ENCODE results near the gene VIPAS39.

GRCh38 chr14:77474479-77475177 lies 17.2 kb upstream of the VIPAS39 start:
- TF ChIP-seq CTCF (IDR thresholded peaks at IDR 0.05 in 2 of 3, conservative IDR thresholded peaks at IDR 0.05 in 1 of 3; ENCODE audit: borderline replicate concordance in 1 of 3, insufficient read depth in 1 of 3, low read depth in 2 of 3, low read length in 2 of 3) (no peak), POLR2AphosphoS5 (IDR thresholded peaks at IDR 0.05; ENCODE audit: low read depth, low read length) (no peak), ZNF274 (IDR thresholded peaks at IDR 0.05; ENCODE audit: low read depth, low read length) (no peak), POLR2A (IDR thresholded peaks at IDR 0.05; ENCODE audit: borderline replicate concordance, extremely low read depth, insufficient read depth, insufficient read length) (no peak), TCF7L2 (IDR thresholded peaks at IDR 0.05; ENCODE audit: borderline replicate concordance, extremely low read depth, insufficient read depth, insufficient read length) (no peak), EZH2 (IDR thresholded peaks at IDR 0.05) (no peak), EZH2phosphoT487 (IDR thresholded peaks at IDR 0.05; ENCODE audit: borderline replicate concordance) (no peak), ZFX (IDR thresholded peaks at IDR 0.05) (no peak), SRF (IDR thresholded peaks at IDR 0.05; ENCODE audit: low read depth) (no peak), RAD21 (IDR thresholded peaks at IDR 0.05; ENCODE audit: low read depth) (no peak), EGR1 (IDR thresholded peaks at IDR 0.05; ENCODE audit: low read depth) (no peak), YY1 (IDR thresholded peaks at IDR 0.05; ENCODE audit: extremely low read depth, insufficient replicate concordance, low read depth, low read length) (no peak)
- TF ChIP-seq, protein P1, sequence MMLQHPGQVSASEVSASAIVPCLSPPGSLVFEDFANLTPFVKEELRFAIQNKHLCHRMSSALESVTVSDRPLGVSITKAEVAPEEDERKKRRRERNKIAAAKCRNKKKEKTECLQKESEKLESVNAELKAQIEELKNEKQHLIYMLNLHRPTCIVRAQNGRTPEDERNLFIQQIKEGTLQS (IDR thresholded peaks at IDR 0.05): no peak
- TF ChIP-seq, protein P2, sequence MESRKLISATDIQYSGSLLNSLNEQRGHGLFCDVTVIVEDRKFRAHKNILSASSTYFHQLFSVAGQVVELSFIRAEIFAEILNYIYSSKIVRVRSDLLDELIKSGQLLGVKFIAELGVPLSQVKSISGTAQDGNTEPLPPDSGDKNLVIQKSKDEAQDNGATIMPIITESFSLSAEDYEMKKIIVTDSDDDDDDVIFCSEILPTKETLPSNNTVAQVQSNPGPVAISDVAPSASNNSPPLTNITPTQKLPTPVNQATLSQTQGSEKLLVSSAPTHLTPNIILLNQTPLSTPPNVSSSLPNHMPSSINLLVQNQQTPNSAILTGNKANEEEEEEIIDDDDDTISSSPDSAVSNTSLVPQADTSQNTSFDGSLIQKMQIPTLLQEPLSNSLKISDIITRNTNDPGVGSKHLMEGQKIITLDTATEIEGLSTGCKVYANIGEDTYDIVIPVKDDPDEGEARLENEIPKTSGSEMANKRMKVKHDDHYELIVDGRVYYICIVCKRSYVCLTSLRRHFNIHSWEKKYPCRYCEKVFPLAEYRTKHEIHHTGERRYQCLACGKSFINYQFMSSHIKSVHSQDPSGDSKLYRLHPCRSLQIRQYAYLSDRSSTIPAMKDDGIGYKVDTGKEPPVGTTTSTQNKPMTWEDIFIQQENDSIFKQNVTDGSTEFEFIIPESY (IDR thresholded peaks at IDR 0.05; ENCODE audit: extremely low read depth, insufficient replicate concordance, low read length): no peak
